HUES48 (cell line): ENCODE data around the gene BDH2.

ENCODE experiments used
- H3K27ac ChIP-seq: one replicate; pipeline ENCODE4 v1.7.0; 2013; ENCODE audit warnings: low read depth, low read length, inconsistent platforms
- H3K27me3 ChIP-seq: 2 replicates; pipeline ENCODE4 v1.6.1; 2013; ENCODE audit warnings: mild to moderate bottlenecking, low read length; ENCODE audit not compliant: control insufficient read depth, insufficient read depth
- H3K36me3 ChIP-seq: 2 replicates; pipeline ENCODE4 v1.6.1; 2013; ENCODE audit warnings: low read length; ENCODE audit not compliant: control insufficient read depth, insufficient read depth
- H3K4me1 ChIP-seq: 2 replicates; pipeline ENCODE4 v1.6.1; 2013; ENCODE audit warnings: mild to moderate bottlenecking, low read length; ENCODE audit not compliant: control insufficient read depth, insufficient read depth
- H3K4me3 ChIP-seq: 2 replicates; pipeline ENCODE4 v1.5.1; 2013; ENCODE audit warnings: mild to moderate bottlenecking, low read depth, low read length
- H3K9ac ChIP-seq: 2 replicates; pipeline ENCODE4 v1.6.1; 2013; ENCODE audit warnings: mild to moderate bottlenecking, low read depth, low read length, moderate library complexity
- H3K9me3 ChIP-seq: 2 replicates; pipeline ENCODE4 v1.6.1; 2013; ENCODE audit warnings: low read length; ENCODE audit not compliant: control insufficient read depth, insufficient read depth

BDH2 gene

DNA sequence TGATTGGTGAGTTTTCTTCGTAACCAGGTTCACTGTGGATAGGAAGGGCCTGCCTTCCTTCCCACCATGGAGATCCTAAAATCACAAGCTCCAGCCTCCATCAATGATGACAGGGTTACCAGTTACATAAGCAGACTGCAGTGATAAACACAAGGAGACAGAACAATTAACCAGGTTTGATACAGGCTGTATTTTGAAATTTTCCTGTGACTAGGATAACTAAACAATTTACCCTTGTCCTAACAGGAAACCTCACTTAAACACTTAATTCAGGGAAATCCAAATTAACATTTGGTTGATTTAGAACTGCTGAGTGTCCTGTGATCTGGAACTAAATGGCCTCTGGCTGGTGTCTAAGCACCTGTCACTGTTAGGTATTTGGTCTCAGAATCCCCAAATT, 20.0 kb downstream of the BDH2 start:
- Histone ChIP-seq H3K4me3 (no peak overlapping the region), H3K4me1 (no peaks in the 10 kb centered on the region), H3K9me3 (no peaks in the 10 kb centered on the region), H3K36me3 (peaks cover 19% of the 10 kb centered on the region; the same call in 1 of the 2 replicates), H3K9ac (no peak overlapping the region), H3K27me3 (peaks cover 34% of the 10 kb centered on the region), H3K27ac (no peak overlapping the region)

DNA sequence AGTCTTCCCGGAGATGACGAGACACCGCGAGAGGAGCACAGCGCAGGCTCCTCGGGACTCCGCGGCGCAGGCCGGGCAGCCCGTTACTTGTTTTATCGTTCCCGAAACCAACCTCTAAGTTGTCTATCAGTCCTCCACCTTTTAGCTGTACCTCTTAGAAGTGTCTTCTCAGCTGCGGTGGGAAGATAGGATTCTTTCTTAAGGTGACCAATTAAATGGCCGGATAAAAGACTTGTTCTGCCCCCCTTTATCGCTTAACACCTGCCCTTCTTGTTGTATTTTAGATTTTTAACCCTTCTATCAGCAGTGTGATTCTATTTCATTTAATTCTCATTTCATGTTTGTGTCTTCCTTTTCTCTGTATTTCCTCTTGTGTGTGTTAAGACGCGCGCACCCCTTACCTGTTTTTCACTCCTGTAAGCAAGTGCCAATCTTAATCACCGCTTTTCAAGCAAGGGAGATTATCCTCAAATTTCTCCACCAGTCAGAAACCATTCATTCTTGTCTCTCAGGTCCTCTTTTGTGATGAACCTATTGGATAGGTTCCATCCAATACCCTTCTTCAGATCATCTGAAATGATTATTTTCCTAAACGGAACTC, 22.8 kb downstream of the BDH2 start, which contains the start of gene SLC9B2:
Gene SLC9B2, minus strand, starts transcription at position 15 of the 601 bp plus-strand sequence. CDS start 9,211 bp downstream, outside the sequence.
- H3K36me3 ChIP-seq = peaks cover 14% of the 10 kb centered on the region; the same call in 1 of the 2 replicates
- peak within 1 kb of the TSS; percentile 78 for H3K9ac ChIP-seq
- H3K27me3 ChIP-seq = peaks cover 35% of the 10 kb centered on the region
- no peaks in the 10 kb centered on the region for H3K4me1 ChIP-seq
- H3K27ac ChIP-seq = peak within 1 kb of the TSS; percentile 32
- H3K9me3 ChIP-seq = no peaks in the 10 kb centered on the region
- H3K4me3 ChIP-seq = peak within 1 kb of the TSS; percentile 82

DNA sequence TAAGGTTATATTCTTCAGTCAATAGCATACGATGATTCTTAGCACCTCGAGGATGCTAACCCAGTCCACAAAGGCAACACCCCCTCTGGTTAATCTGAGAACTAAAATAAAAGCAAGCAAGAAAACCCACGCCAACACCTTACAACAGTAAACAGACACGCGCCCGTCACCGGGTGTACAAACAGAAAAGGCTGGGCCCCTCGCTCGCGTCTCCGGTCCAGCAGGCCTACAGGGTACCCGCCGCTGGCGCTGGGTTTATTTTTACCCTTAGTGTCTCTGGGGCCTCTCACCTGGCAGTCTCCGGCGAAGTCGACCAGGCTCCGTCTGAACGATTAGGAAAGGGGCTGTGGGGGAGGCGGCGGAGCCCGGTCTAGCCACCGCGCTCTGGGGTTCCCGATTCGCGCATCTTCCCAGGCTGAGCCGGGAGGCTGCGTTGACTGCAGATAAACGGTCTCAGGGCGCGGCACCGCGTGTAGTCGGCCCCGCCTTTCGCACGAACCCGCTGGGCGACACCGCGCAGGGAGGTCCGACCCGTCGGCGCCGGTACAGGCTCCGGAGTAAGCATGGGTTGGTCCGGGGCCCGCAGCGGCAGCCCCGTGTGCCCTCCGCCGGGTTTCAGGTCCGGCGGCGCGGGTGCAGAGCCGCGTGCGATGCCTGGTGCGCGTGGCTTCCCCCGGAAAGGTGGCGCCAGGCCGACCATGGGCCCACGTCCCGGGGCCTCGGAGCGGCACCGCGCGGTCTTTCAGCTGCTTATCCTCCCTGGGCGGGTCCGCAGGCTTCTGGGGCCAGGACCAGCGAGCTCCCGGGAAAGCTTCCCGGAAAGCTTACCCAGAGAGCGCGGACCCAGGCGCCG, 23.5 kb downstream of the BDH2 start:
- H3K9me3 ChIP-seq = no peaks in the 10 kb centered on the region
- peaks cover 35% of the 10 kb centered on the region for H3K27me3 ChIP-seq
- H3K4me3 ChIP-seq = peak overlapping the region; percentile 82
- peak overlapping the region; percentile 32 for H3K27ac ChIP-seq
- peak overlapping the region; percentile 78 for H3K9ac ChIP-seq
- H3K36me3 ChIP-seq = peaks cover 11% of the 10 kb centered on the region; the same call in 1 of the 2 replicates
- H3K4me1 ChIP-seq = no peaks in the 10 kb centered on the region

GRCh38 chr4:103075435-103075893, 24.2 kb downstream of the BDH2 start:
- Histone ChIP-seq H3K36me3 (peaks cover 4% of the 10 kb centered on the region; the same call in 1 of the 2 replicates), H3K27me3 (peaks cover 35% of the 10 kb centered on the region), H3K9me3 (no peaks in the 10 kb centered on the region), H3K4me1 (peaks cover 5% of the 10 kb centered on the region; the same call in 1 of the 2 replicates), H3K9ac (peak overlapping the region; percentile 78; the same call in 1 of the 2 replicates), H3K4me3 (peak overlapping the region; percentile 82), H3K27ac (no peak overlapping the region)

- Histone ChIP-seq H3K9me3 (no peaks in the 10 kb centered on the region), H3K27me3 (peaks cover 35% of the 10 kb centered on the region), H3K4me3 (no peak overlapping the region), H3K9ac (no peak overlapping the region), H3K27ac (no peak overlapping the region), H3K4me1 (peaks cover 9% of the 10 kb centered on the region; the same call in 1 of the 2 replicates), H3K36me3 (peaks cover 4% of the 10 kb centered on the region; the same call in 1 of the 2 replicates)
These were observed 24.7 kb downstream of the BDH2 start for GRCh38 chr4:103074744-103075434.

DNA sequence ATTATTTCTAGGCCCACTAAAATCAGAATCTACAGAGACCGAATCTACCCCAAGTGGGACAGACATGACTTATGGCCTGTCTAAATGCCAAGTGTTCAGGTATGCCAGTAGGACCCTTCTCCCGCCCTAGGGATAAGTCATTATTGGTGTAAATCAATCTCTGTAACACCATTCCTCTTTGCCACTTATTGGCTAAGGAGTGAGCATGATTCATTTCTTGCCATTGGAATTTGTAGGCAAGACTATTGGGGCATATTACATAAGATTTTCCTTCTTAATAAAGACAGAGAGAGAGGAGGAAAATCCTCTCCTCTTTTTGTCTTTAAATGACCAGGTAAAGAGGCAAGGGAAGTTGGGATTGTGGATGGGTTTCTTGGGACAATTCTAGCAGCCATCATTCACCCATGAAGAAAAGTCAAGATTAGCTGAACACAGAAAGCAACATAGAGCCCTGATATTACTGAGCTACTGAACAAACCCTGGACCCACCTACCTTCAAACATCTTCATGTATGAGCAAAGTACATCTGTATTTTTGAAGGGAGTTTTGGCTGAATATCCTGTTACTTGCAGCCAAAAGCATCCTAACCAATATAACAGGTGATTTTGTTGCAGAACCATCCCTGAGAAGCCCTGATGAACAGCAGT, 25.7 kb downstream of the BDH2 start:
- Histone ChIP-seq H3K4me3 (no peak overlapping the region), H3K9me3 (no peaks in the 10 kb centered on the region), H3K36me3 (no peaks in the 10 kb centered on the region), H3K27ac (no peak overlapping the region), H3K27me3 (peaks cover 35% of the 10 kb centered on the region), H3K4me1 (peaks cover 11% of the 10 kb centered on the region; the same call in 1 of the 2 replicates), H3K9ac (no peak overlapping the region)

DNA sequence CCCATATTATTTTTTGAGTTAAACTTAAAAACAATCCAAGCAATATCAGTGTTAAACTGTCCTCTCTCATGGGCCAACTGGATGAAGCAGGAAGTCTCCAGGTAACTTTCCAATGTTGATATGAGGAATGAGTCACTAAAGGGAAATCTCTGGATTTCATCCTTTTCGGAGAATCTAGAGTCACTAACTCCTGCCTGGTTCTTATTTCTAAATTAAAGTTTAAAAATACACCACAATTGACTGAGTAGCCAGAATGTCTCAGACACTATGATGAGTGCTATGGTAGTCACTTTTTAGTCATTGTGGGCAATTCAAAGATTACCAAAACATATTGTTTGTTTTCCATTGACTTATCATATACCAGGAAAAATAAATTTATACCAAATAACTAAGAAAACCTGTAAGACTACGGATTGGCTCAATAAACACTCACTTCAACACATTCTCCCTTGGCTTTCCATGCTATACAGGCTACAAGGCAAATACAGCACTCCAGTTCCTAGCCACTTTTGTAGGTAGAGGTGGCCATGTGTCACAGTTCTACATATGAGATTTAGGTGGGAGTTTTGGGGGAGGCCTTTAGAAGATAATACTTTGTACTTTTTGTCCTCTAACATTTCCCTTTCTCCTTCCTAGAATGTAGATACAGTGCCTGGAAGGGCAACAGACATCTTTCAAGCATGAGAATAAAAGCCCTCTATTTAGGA, 31.6 kb downstream of the BDH2 start:
- no peak overlapping the region for H3K9ac ChIP-seq
- no peaks in the 10 kb centered on the region for H3K36me3 ChIP-seq
- H3K4me1 ChIP-seq = peaks cover 11% of the 10 kb centered on the region; the same call in 1 of the 2 replicates
- H3K4me3 ChIP-seq = no peak overlapping the region
- no peak overlapping the region for H3K27ac ChIP-seq
- no peaks in the 10 kb centered on the region for H3K9me3 ChIP-seq
- no peaks in the 10 kb centered on the region for H3K27me3 ChIP-seq

GRCh38 chr4:103060453-103061148, 39.0 kb downstream of the BDH2 start:
- Histone ChIP-seq H3K9ac (no peak overlapping the region), H3K4me1 (no peaks in the 10 kb centered on the region), H3K36me3 (no peaks in the 10 kb centered on the region), H3K9me3 (no peaks in the 10 kb centered on the region), H3K27ac (no peak overlapping the region), H3K4me3 (no peak overlapping the region), H3K27me3 (no peaks in the 10 kb centered on the region)

GRCh38 chr4:103054030-103054429, 45.6 kb downstream of the BDH2 start:
- Histone ChIP-seq H3K4me1 (no peaks in the 10 kb centered on the region), H3K36me3 (no peaks in the 10 kb centered on the region), H3K9ac (no peak overlapping the region), H3K27me3 (no peaks in the 10 kb centered on the region), H3K4me3 (no peak overlapping the region), H3K9me3 (no peaks in the 10 kb centered on the region), H3K27ac (no peak overlapping the region)
